ENCODE measurements around the gene DPM2. TPM values are rescaled to one million over a fixed set of nuclear protein-coding genes. Genes with fewer than 3 reads are reported as not detected.

The DPM2 gene
- total and polyA plus RNA-seq, 8 donors: 1.7 to 98.2 (median 35.3) TPM

DNA sequence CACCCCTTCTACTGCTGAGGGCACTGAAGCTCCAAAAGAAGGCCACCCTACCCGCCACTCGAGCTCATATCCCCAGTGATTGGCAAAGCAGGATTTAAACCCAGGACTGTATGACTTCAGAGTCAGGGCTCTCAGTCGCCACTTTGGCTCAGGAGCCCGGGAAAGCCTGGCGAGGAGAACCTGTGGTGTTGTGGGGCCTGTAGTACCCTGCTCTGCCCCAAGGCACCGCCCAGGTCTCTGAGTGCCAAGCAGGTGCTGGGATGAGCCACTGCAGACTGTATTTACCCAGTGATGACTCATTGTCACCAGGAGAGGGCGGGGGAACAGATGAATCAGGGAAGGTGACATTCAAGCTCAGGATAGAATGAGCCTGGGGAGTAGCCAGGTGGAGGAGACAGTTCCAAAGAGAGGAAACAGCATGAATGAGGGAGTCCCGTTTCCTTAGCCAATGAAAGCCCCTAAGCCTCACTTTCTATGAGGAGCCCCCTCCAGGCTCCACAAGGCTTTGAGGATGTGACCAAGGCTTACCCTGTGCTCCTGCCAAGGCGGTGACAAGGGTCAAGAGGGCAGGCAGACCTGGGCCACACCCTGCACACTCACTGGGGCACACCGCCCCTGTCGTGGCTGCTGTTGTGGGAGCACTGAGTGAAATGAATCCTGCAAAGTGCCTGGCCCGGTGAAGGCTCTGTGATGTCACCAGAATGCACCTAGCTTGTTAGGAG is 17.8 kb upstream of the DPM2 start:
- H3K9me3 ChIP-seq: no peaks in the 10 kb centered on the region
- peak; percentile 85 to 93 for DNase-seq
- TF ChIP-seq CTCF (IDR thresholded peaks at IDR 0.05) (peak in 4 of 7 experiments; percentile 25 to 68 (median 50)), POLR2A (IDR thresholded peaks at IDR 0.05) (no peak), POLR2AphosphoS5 (IDR thresholded peaks at IDR 0.05) (peak in 2 of 3 donors; percentile 57 to 87), EP300 (IDR thresholded peaks at IDR 0.05) (no peak)
- H3K27ac ChIP-seq: peak overlapping the region; percentile 68 to 82 (median 77)
- H3K27me3 ChIP-seq: no peaks in the 10 kb centered on the region
- H3K4me1 ChIP-seq: peaks cover 54 to 90% (median 63%) of the 10 kb centered on the region in 4 donors
- H3K4me3 ChIP-seq: peak overlapping the region in 1 of 4 donors; percentile 6
- 29 to 45% (median 39%) methylated on average over 12 of the region's 12 CpGs for WGBS, 5 donors
- peaks cover 0 to 13% (median 5%) of the 10 kb centered on the region in 4 donors for H3K36me3 ChIP-seq
- intact Hi-C loops (cut with DNase I; ENCODE audit: low total_unique reads): no loop called here

DNA sequence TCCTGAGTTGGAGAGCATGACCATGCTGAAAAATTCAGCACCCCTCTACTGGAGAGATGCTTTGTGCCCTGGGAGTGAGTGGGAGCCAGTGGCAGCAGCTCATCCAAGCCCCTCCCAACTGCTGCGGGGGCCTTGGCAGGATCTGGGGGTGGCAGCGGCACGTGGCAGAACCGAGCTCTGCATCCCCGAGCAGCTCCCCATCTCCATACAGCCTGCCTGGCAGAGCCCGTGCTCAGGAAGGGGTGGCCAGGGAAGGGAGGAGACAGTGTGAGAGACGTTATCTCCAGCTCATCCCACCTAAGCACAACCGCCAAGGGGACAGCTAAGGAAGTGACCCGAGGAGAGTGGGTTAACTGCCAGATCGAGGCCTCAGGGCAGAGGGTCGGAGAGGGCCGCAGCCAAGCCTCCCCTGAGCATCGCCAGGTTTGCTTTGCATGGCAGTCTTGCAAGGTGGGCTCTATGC is 17.2 kb upstream of the DPM2 start:
- intact Hi-C loops (cut with DNase I; ENCODE audit: low total_unique reads): no loop called here
- TF ChIP-seq POLR2AphosphoS5 (IDR thresholded peaks at IDR 0.05): no peak
- no peak for TF ChIP-seq EP300 (IDR thresholded peaks at IDR 0.05)
- no peak for TF ChIP-seq CTCF (IDR thresholded peaks at IDR 0.05)
- no peak for TF ChIP-seq POLR2A (IDR thresholded peaks at IDR 0.05)
- peak overlapping the region in 1 of 4 donors; percentile 6 for H3K4me3 ChIP-seq
- DNase-seq: no peak
- no peaks in the 10 kb centered on the region for H3K27me3 ChIP-seq
- 46 to 60% (median 53%) methylated on average over 9 to 13 of the region's 13 CpGs for WGBS, 5 donors
- no peaks in the 10 kb centered on the region for H3K9me3 ChIP-seq
- H3K4me1 ChIP-seq: peaks cover 54 to 90% (median 63%) of the 10 kb centered on the region in 4 donors
- H3K27ac ChIP-seq: peak overlapping the region; percentile 68 to 82 (median 77)
- H3K36me3 ChIP-seq: peaks cover 0 to 19% (median 8%) of the 10 kb centered on the region in 4 donors

DNA sequence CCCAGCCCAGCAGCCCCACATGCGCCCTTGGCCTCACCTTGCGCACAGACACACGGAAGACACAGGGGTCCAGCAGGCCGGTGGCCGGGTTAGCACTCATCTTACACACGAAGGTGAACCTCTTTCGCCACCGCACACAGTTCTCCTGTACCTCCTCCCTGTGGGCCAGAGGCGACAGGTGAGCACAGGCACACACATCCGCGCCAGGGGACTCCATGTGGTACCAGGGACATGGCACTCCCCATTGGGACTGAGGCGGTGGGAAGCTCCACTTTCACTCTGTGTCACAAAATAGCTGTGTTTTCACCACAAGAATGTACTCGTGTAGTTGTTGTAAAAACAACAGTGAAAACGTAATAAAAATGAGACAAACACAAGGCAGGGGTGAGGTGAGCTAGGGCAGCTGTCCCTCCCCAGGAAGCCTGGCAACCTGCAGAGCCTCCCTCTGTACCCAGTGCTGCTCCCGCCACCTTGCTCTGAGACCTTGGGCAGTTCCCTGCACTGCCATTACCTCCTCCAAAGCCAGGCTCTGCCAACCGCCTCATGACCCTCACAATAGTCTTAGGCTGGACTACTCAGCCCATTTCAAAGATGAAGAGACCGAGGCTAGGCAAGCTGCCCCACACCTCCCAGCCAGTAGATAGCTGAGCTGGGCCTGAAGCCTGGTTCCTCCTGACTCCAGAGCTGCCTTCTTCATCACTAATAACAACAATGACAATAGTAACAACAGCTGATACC is 16.3 kb upstream of the DPM2 start:
- Histone ChIP-seq H3K27me3 (no peaks in the 10 kb centered on the region), H3K4me3 (no peak overlapping the region), H3K9me3 (no peaks in the 10 kb centered on the region), H3K36me3 (peaks cover 0 to 23% (median 11%) of the 10 kb centered on the region in 4 donors), H3K27ac (peak overlapping the region; percentile 68 to 82 (median 77)), H3K4me1 (peaks cover 54 to 90% (median 62%) of the 10 kb centered on the region in 4 donors)
- 79 to 88% (median 85%) methylated on average over 17 of the region's 17 CpGs for WGBS, 5 donors
- no peak for TF ChIP-seq POLR2AphosphoS5 (IDR thresholded peaks at IDR 0.05)
- TF ChIP-seq CTCF (IDR thresholded peaks at IDR 0.05): no peak
- no peak for TF ChIP-seq POLR2A (IDR thresholded peaks at IDR 0.05)
- no peak for TF ChIP-seq EP300 (IDR thresholded peaks at IDR 0.05)
- intact Hi-C loops (cut with DNase I; ENCODE audit: low total_unique reads): no loop called here
- no peak for DNase-seq

GRCh38 chr9:127953154-127953553 is 15.5 kb upstream of the DPM2 start:
- H3K9me3 ChIP-seq: no peaks in the 10 kb centered on the region
- 81 to 92% (median 87%) methylated on average over 1 of the region's 1 CpG for WGBS, 5 donors
- H3K27me3 ChIP-seq: no peaks in the 10 kb centered on the region
- DNase-seq: no peak
- peaks cover 54 to 90% (median 66%) of the 10 kb centered on the region in 4 donors for H3K4me1 ChIP-seq
- H3K27ac ChIP-seq: peak overlapping the region in 3 of 5 donors; percentile 2 to 82 (median 68)
- H3K4me3 ChIP-seq: no peak overlapping the region
- H3K36me3 ChIP-seq: peaks cover 0 to 30% (median 18%) of the 10 kb centered on the region in 4 donors
- TF ChIP-seq POLR2AphosphoS5 (IDR thresholded peaks at IDR 0.05) (no peak), POLR2A (IDR thresholded peaks at IDR 0.05) (no peak), EP300 (IDR thresholded peaks at IDR 0.05) (no peak), CTCF (IDR thresholded peaks at IDR 0.05) (no peak)
- intact Hi-C loops (cut with DNase I; ENCODE audit: low total_unique reads): no loop called here
